Stimulated activated CD4-positive, alpha-beta T cell treated with anti-CD3 and anti-CD28 coated beads, Interleukin-4, amount 100 ng/mL, for 4 hours (primary cell): Measurements from ENCODE around the gene FYTTD1.
"Not testable (repeated sequence)": the region's sequence is repeated elsewhere in the genome, so short reads cannot be mapped to it uniquely, and the experiment has no call there.

Experiments used
- DNase-seq, 2 experiments: peaks; one replicate each; pipeline ENCODE4 v3.0.0-alpha.2; 2020

FYTTD1 gene

GRCh38 chr3:197749601-197750395 lies at the start of gene FYTTD1:
Gene FYTTD1, plus strand, starts transcription at chr3:197749883. Its CDS starts 89 bp downstream, at chr3:197749972.
- DNase-seq: peak; percentile 85 to 86

- no peak for DNase-seq
Observed at GRCh38 chr3:197700095-197700494, 49.6 kb upstream of the FYTTD1 start.

- no peak for DNase-seq
Observed at GRCh38 chr3:197701841-197702240, 47.8 kb upstream of the FYTTD1 start.

GRCh38 chr3:197706658-197707057 lies 43.0 kb upstream of the FYTTD1 start:
- DNase-seq: no peak

GRCh38 chr3:197709135-197709534 lies 40.5 kb upstream of the FYTTD1 start:
- DNase-seq: no peak

GRCh38 chr3:197710965-197711364 lies 38.7 kb upstream of the FYTTD1 start:
- DNase-seq: not testable (repeated sequence)

- peak; percentile 72 to 91 for DNase-seq
Observed at GRCh38 chr3:197711973-197712707, 37.5 kb upstream of the FYTTD1 start.

GRCh38 chr3:197713477-197713822 lies 36.2 kb upstream of the FYTTD1 start:
- no peak for DNase-seq

- no peak for DNase-seq
Observed at GRCh38 chr3:197714251-197714650, 35.4 kb upstream of the FYTTD1 start.

- no peak for DNase-seq
Observed at GRCh38 chr3:197718891-197719290, 30.8 kb upstream of the FYTTD1 start.

GRCh38 chr3:197720694-197721093 lies 29.0 kb upstream of the FYTTD1 start:
- DNase-seq: no peak

GRCh38 chr3:197722734-197723133 lies 26.9 kb upstream of the FYTTD1 start:
- DNase-seq: no peak

- not testable (repeated sequence) for DNase-seq
Observed at GRCh38 chr3:197727878-197728277, 21.8 kb upstream of the FYTTD1 start.

- DNase-seq: no peak
Observed at GRCh38 chr3:197728487-197728886, 21.2 kb upstream of the FYTTD1 start.

- DNase-seq: no peak
Observed at GRCh38 chr3:197730200-197730599, 19.5 kb upstream of the FYTTD1 start.

GRCh38 chr3:197730770-197731169 lies 18.9 kb upstream of the FYTTD1 start:
- not testable (repeated sequence) for DNase-seq

GRCh38 chr3:197731483-197731882 lies 18.2 kb upstream of the FYTTD1 start:
- DNase-seq: not testable (repeated sequence)

- no peak for DNase-seq
Observed at GRCh38 chr3:197733042-197733441, 16.6 kb upstream of the FYTTD1 start.

- DNase-seq: no peak
Observed at GRCh38 chr3:197734667-197735318, 14.9 kb upstream of the FYTTD1 start.

- peak; percentile 25 to 46 for DNase-seq
Observed at GRCh38 chr3:197736010-197736490, 13.6 kb upstream of the FYTTD1 start.

- peak; percentile 88 to 91 for DNase-seq
Observed at GRCh38 chr3:197736491-197737318, 13.0 kb upstream of the FYTTD1 start, which contains the start of gene RUBCN. Gene RUBCN, minus strand, starts transcription at chr3:197736904. Its CDS starts 185 bp downstream, at chr3:197736719.

- DNase-seq: no peak
Observed at GRCh38 chr3:197737319-197737649, 12.4 kb upstream of the FYTTD1 start.
